Vagina (tissue), 2 donors: Measurements from ENCODE around the gene DGKD. TPM values are rescaled to one million over a fixed set of nuclear protein-coding genes. Genes with fewer than 3 reads are reported as not detected.

Source experiments
- DNase-seq, 2 donors: peaks; one replicate each; pipeline ENCODE4 v3.0.0-alpha.2; 2017; ENCODE audit errors: extremely low spot score in 2 of 2
- H3K27ac ChIP-seq: fragments of 200-600 bp; sonication (generic); one replicate; pipeline ENCODE4 v1.5.1; 2019
- H3K27me3 ChIP-seq: fragments of 200-600 bp; sonication (generic); one replicate; pipeline ENCODE4 v1.5.1; 2019
- H3K36me3 ChIP-seq, 2 donors: fragments of 200-600 bp; sonication (generic); one replicate each; pipeline ENCODE4 v1.5.1; 2017 to 2019
- H3K4me1 ChIP-seq: fragments of 200-600 bp; sonication (generic); one replicate; pipeline ENCODE4 v1.5.1; 2019
- H3K4me3 ChIP-seq, 2 donors: fragments of 200-600 bp; sonication (generic); 1 replicate in 1 of 2; 2 replicates in 1 of 2; pipeline ENCODE4 v1.5.1; 2016 to 2019
- H3K9me3 ChIP-seq: fragments of 200-600 bp; sonication (generic); one replicate; pipeline ENCODE4 v1.5.1; 2019
- POLR2A ChIP-seq, 2 donors: fragments of 450-650 bp; IDR thresholded peaks; one replicate each; pipeline ENCODE4 v1.6.1; 2017; ENCODE audit warnings: antibody characterized with exemption in 2 of 2, mild to moderate bottlenecking in 2 of 2, moderate library complexity in 2 of 2
- POLR2AphosphoS5 ChIP-seq, 2 donors: sonication (generic); formaldehyde crosslinking; IDR thresholded peaks; one replicate each; pipeline ENCODE4 v1.9.0; 2017; ENCODE audit warnings: antibody characterized with exemption in 2 of 2, mild to moderate bottlenecking in 2 of 2, low read depth in 1 of 2; ENCODE audit not compliant: insufficient read depth in 1 of 2
- intact Hi-C: fragments of 100-400 bp; cut with DNase I; formaldehyde crosslinking; loops from one replicate; pipeline ENCODE4 v1.15.1; 2023
- total RNA-seq: library from RNA; depleted of rRNA; stranded (reverse); fragments of >200 nt; gene quantifications from one replicate; pipeline ENCODE4 v1.2.3, GENCODE V29; 2016
- TF ChIP-seq, protein P1 (sequence below), 3 experiments: fragments of 450-650 bp in 2 of 3; fragments of 200-600 bp in 1 of 3; sonication (generic) in 1 of 3; IDR thresholded peaks; one replicate each; pipeline ENCODE4 v1.5.1; 2017 to 2019; ENCODE audit warnings: antibody characterized with exemption in 3 of 3, mild to moderate bottlenecking in 2 of 3, moderate library complexity in 2 of 3

DGKD gene
- total RNA-seq, 1 donor from 2014 or later = 13.3 TPM

DNA sequence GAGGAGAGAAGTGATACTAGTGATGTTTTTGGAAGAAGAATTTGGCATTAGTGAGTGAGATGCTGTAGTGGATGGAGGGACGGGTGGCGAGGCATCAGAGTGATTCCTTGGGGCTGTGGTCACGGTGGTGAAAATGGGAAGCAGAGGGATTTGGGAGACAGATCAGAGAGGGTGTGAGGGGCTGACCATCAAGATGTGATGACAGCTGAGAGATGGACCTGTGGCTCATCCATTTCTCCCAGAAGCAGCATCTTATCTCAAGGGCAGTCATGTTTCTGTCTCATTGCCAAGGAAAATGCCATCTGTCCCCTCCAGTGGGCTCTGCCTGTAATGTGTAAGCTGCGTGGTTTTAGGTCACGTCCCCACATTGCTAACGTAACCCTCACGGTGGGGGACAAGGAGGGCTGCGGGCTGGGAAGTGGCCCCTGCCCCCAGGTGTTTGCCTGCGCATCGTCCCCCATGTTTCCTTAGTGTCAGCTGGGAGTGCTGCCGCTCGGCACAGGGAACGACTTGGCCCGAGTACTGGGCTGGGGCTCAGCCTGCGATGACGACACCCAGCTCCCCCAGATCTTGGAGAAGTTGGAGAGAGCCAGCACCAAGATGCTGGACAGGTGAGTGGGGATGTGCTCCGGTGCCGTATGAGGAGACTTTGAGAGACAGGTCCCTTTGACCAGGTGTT is 91.0 kb downstream of the DGKD start:
- no peak overlapping the region for H3K4me3 ChIP-seq
- TF ChIP-seq POLR2AphosphoS5 (IDR thresholded peaks at IDR 0.05; ENCODE audit: insufficient read depth in 1 of 2, low read depth in 1 of 2) (no peak), POLR2A (IDR thresholded peaks at IDR 0.05) (no peak)
- no peaks in the 10 kb centered on the region for H3K9me3 ChIP-seq
- H3K36me3 ChIP-seq = peaks cover 0 to 29% of the 10 kb centered on the region in 2 donors
- H3K27me3 ChIP-seq = no peaks in the 10 kb centered on the region
- DNase-seq = no peak
- H3K27ac ChIP-seq = no peak overlapping the region
- intact Hi-C loops = no loop called here
- no peaks in the 10 kb centered on the region for H3K4me1 ChIP-seq

DNA sequence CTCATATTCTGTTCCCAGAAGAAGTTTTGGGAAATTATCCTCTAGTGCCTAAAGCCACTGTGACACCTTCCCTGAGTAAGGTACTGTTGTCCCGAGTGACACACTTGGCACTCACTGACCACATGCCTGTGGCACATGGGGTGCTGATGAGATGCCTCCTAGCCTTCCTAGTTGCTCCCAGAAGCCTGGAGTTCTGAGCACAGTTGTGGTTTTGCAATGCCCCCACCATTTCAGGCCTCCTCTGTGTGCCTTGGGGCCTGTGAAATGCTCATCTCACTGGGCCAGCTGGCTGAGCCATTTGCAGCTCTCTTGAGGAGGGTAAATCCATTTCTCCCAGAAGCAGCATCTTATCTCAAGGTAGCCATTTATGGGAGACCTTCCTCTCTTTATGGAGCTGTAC is 91.8 kb downstream of the DGKD start:
- H3K36me3 ChIP-seq = peaks cover 0 to 36% of the 10 kb centered on the region in 2 donors

DNA sequence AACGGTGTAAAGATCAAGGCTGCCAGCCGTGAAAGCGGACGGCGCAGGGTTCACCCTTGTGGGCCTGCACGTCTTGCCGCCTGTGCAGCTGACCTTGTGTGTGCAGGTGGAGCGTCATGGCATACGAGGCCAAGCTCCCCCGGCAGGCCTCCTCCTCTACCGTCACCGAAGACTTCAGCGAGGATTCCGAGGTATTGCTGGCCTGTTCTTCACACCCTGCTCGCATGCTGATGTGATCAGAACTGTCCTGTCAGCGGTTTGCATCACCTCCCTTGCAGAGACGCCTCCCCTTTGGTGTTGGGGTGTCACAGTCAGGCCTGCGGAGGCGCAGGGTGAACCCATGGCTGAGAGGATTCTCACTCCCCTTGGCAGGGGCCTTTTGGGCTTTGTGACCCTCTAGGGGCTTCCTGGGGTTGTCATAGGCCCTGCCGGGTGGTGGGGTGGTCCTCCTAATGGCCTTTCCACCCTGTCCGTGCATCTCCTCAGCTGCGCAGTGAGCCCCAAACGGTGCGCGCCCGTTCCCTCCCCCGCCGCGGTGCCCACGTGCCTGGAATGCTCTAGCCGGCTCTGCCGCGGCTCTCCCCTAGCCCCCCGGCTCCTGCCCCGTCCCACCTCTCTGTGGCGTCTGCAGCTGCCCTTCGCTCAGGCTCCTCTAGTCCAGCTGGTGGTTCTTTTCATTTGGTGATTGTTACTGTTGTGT is 92.5 kb downstream of the DGKD start:
- H3K9me3 ChIP-seq = no peaks in the 10 kb centered on the region
- no peaks in the 10 kb centered on the region for H3K27me3 ChIP-seq
- H3K27ac ChIP-seq = no peak overlapping the region
- intact Hi-C loops = no loop called here
- H3K4me3 ChIP-seq = no peak overlapping the region
- peaks cover 0 to 36% of the 10 kb centered on the region in 2 donors for H3K36me3 ChIP-seq
- TF ChIP-seq POLR2AphosphoS5 (IDR thresholded peaks at IDR 0.05; ENCODE audit: insufficient read depth in 1 of 2, low read depth in 1 of 2) = no peak
- TF ChIP-seq POLR2A (IDR thresholded peaks at IDR 0.05) = no peak
- TF ChIP-seq, protein P1, sequence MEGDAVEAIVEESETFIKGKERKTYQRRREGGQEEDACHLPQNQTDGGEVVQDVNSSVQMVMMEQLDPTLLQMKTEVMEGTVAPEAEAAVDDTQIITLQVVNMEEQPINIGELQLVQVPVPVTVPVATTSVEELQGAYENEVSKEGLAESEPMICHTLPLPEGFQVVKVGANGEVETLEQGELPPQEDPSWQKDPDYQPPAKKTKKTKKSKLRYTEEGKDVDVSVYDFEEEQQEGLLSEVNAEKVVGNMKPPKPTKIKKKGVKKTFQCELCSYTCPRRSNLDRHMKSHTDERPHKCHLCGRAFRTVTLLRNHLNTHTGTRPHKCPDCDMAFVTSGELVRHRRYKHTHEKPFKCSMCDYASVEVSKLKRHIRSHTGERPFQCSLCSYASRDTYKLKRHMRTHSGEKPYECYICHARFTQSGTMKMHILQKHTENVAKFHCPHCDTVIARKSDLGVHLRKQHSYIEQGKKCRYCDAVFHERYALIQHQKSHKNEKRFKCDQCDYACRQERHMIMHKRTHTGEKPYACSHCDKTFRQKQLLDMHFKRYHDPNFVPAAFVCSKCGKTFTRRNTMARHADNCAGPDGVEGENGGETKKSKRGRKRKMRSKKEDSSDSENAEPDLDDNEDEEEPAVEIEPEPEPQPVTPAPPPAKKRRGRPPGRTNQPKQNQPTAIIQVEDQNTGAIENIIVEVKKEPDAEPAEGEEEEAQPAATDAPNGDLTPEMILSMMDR (IDR thresholded peaks at IDR 0.05) = no peak
- H3K4me1 ChIP-seq = no peaks in the 10 kb centered on the region
- no peak for DNase-seq

More for the DNA sequence above, 91.8 kb downstream of the DGKD start:
- no peak for DNase-seq
- Histone ChIP-seq H3K4me1 (no peaks in the 10 kb centered on the region), H3K27ac (no peak overlapping the region), H3K27me3 (no peaks in the 10 kb centered on the region), H3K9me3 (no peaks in the 10 kb centered on the region), H3K4me3 (no peak overlapping the region)
- no peak for TF ChIP-seq POLR2A (IDR thresholded peaks at IDR 0.05)
- TF ChIP-seq POLR2AphosphoS5 (IDR thresholded peaks at IDR 0.05; ENCODE audit: insufficient read depth in 1 of 2, low read depth in 1 of 2) = no peak
- TF ChIP-seq, protein P1 (IDR thresholded peaks at IDR 0.05) = no peak
- intact Hi-C loops = no loop called here

DNA sequence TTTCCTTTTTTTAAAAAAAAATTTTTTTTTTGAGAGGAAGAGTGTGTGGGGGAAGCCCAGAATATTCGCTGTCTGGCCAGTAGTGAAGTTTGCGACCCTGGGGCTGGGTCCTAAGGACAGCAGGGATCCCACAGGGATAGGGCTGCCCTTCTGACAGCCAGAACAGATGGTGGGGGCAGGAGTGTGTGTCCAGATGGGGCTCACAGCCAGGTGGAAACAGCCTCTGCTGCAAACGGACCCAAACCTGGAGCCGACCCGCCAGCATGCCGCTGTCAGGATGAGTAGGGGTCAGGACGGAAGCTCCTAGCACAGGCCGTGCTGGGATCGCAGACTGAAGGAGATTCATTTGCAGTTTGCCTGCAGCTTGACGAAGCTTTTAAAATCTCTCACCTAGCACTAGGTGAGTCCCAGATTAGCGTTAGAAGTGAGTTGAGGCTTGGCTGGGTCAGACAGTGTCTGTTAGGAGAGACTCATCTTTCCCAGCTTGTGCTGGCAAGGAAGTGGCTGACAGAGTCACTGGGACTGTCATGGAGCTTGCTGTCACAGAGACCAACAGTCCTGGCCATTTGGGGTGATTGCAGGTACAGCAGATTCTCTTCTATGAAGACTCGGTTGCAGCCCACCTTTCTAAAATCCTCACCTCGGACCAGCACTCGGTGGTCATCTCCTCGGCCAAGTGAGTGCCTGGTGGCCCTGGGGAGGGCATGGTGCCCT is 93.4 kb downstream of the DGKD start:
- intact Hi-C loops = no loop called here
- peaks cover 0 to 36% of the 10 kb centered on the region in 2 donors for H3K36me3 ChIP-seq

DNA sequence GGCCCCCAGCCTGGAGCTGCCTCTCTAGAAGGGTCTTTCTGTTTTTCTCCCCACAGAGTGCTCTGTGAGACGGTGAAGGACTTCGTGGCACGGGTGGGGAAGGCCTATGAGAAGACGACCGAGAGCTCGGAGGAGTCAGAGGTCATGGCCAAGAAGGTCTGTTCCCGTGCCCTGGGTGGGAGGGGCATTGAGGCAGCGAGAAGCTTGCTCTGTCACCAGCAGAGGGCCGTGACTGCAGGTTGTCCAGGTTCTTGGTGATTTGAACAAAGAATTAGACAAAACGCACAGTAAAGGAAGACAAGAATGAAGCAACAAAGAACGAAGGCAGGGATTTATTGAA is 93.9 kb downstream of the DGKD start:
- intact Hi-C loops = no loop called here
- no peak overlapping the region for H3K27ac ChIP-seq
- H3K27me3 ChIP-seq = no peaks in the 10 kb centered on the region
- TF ChIP-seq, protein P1 (IDR thresholded peaks at IDR 0.05) = no peak
- TF ChIP-seq POLR2A (IDR thresholded peaks at IDR 0.05) (no peak), POLR2AphosphoS5 (IDR thresholded peaks at IDR 0.05; ENCODE audit: insufficient read depth in 1 of 2, low read depth in 1 of 2) (no peak)
- peaks cover 0 to 36% of the 10 kb centered on the region in 2 donors for H3K36me3 ChIP-seq
- H3K9me3 ChIP-seq = no peaks in the 10 kb centered on the region
- no peaks in the 10 kb centered on the region for H3K4me1 ChIP-seq
- H3K4me3 ChIP-seq = no peak overlapping the region
- DNase-seq = no peak

More for the DNA sequence above, 93.4 kb downstream of the DGKD start:
- no peaks in the 10 kb centered on the region for H3K4me1 ChIP-seq
- DNase-seq = no peak
- no peaks in the 10 kb centered on the region for H3K27me3 ChIP-seq
- no peaks in the 10 kb centered on the region for H3K9me3 ChIP-seq
- TF ChIP-seq, protein P1 (IDR thresholded peaks at IDR 0.05) = no peak
- TF ChIP-seq POLR2A (IDR thresholded peaks at IDR 0.05) (no peak), POLR2AphosphoS5 (IDR thresholded peaks at IDR 0.05; ENCODE audit: insufficient read depth in 1 of 2, low read depth in 1 of 2) (no peak)
- H3K27ac ChIP-seq = no peak overlapping the region
- no peak overlapping the region for H3K4me3 ChIP-seq
